ENCODE measurements around the gene MYH6.

- no peak for TF ChIP-seq POLR2A (IDR thresholded peaks at IDR 0.05)
- TF ChIP-seq CTCF (IDR thresholded peaks at IDR 0.05) = no peak
Observed at GRCh38 chr14:23377198-23377550, 30.9 kb downstream of the MYH6 start.
